Astrocyte of the spinal cord (primary cell): ENCODE data around the gene TNFSF9.

Experiments
- DNase-seq: peaks from one replicate; pipeline ENCODE4 v3.0.0; 2011; ENCODE audit warnings: low read depth, low spot score
- H3K4me3 ChIP-seq: 2 replicates; pipeline ENCODE4 v1.5.1; 2011; ENCODE audit warnings: low read depth, mild to moderate bottlenecking, low read length, moderate library complexity
- in situ Hi-C: cut with HindIII; loops from 2 replicates; pipeline ENCODE4 v1.10.0; 2017; ENCODE audit warnings: low sequenced_read_pairs
- TF ChIP-seq, protein P1 (sequence below): IDR thresholded peaks from 2 replicates; pipeline ENCODE4 v1.5.1; 2012; ENCODE audit warnings: low read depth, mild to moderate bottlenecking, low read length, inconsistent platforms

Gene TNFSF9

GRCh38 chr19:6532244-6532999, 1.6 kb downstream of the TNFSF9 start:
- in situ Hi-C loops, result no loop called here
- TF ChIP-seq, protein P1, sequence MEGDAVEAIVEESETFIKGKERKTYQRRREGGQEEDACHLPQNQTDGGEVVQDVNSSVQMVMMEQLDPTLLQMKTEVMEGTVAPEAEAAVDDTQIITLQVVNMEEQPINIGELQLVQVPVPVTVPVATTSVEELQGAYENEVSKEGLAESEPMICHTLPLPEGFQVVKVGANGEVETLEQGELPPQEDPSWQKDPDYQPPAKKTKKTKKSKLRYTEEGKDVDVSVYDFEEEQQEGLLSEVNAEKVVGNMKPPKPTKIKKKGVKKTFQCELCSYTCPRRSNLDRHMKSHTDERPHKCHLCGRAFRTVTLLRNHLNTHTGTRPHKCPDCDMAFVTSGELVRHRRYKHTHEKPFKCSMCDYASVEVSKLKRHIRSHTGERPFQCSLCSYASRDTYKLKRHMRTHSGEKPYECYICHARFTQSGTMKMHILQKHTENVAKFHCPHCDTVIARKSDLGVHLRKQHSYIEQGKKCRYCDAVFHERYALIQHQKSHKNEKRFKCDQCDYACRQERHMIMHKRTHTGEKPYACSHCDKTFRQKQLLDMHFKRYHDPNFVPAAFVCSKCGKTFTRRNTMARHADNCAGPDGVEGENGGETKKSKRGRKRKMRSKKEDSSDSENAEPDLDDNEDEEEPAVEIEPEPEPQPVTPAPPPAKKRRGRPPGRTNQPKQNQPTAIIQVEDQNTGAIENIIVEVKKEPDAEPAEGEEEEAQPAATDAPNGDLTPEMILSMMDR, result no peak
- H3K4me3 ChIP-seq, result peak overlapping the region; percentile 67
- DNase-seq, result no peak

DNA sequence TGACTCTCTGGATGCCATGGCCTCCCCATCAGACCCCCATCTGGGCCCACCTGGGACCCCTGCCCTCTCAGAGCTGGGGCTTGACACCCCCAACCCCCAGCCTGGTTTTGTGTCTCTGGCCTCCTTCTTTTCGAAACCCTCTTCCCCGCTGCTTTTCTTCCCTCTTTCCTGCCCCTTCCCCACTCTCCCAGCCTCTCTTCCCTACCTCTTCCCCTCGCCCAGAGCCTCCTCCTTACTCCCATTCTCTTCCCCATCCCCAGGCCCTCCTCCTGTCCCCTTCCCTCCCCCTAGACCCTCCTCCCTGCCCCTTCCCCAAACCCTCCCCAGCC, 2.1 kb downstream of the TNFSF9 start:
- TF ChIP-seq, protein P1, result no peak
- in situ Hi-C loops, result no loop called here
- DNase-seq, result no peak
- no peak overlapping the region for H3K4me3 ChIP-seq

DNA sequence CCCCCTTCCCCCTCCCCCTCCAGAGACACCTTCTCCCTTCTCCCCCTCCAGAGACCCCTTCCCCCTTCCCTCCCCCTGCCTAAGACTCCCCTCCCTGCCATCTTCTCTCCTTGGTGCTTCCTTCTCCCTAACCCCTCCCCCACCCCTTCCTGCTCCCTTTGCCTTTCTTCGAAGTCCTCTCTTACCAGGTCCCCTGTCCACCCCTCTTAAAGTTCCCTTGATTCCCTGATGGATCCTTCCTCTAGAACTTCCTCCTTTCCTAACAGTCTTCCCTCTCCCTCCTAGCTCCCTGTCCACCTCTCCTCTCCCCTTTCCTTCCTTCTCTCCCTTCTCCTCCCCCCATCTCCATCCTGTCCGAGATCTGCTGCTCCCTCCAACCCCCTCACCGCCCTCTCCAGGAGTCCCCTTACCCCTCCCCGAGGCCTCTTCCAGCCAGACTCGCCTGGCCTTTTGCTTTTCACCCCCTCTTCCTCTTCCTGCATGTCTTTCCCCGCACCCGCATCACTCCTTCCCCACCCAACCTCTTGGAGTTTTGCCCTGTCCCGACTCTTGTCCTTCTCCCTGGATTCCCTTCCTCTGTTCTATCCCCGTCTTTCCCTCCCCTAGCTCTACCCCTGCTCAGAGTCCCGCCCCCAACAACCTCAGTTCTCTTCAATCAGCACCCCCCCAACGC, 3.1 kb downstream of the TNFSF9 start:
- in situ Hi-C loops, result no loop called here
- no peak overlapping the region for H3K4me3 ChIP-seq
- DNase-seq, result no peak
- TF ChIP-seq, protein P1, result no peak

DNA sequence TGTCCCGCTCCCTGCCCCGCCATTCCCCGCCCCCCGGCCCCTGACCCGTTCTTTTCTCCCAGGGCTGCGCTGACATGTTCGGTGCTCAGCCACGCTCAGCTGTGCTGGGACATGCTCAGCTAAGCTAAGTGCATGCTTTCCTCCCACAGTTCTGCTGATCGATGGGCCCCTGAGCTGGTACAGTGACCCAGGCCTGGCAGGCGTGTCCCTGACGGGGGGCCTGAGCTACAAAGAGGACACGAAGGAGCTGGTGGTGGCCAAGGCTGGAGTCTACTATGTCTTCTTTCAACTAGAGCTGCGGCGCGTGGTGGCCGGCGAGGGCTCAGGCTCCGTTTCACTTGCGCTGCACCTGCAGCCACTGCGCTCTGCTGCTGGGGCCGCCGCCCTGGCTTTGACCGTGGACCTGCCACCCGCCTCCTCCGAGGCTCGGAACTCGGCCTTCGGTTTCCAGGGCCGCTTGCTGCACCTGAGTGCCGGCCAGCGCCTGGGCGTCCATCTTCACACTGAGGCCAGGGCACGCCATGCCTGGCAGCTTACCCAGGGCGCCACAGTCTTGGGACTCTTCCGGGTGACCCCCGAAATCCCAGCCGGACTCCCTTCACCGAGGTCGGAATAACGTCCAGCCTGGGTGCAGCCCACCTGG, 3.7 kb downstream of the TNFSF9 start:
- in situ Hi-C loops, result no loop called here
- H3K4me3 ChIP-seq, result no peak overlapping the region
- no peak for DNase-seq
- TF ChIP-seq, protein P1, result no peak

DNA sequence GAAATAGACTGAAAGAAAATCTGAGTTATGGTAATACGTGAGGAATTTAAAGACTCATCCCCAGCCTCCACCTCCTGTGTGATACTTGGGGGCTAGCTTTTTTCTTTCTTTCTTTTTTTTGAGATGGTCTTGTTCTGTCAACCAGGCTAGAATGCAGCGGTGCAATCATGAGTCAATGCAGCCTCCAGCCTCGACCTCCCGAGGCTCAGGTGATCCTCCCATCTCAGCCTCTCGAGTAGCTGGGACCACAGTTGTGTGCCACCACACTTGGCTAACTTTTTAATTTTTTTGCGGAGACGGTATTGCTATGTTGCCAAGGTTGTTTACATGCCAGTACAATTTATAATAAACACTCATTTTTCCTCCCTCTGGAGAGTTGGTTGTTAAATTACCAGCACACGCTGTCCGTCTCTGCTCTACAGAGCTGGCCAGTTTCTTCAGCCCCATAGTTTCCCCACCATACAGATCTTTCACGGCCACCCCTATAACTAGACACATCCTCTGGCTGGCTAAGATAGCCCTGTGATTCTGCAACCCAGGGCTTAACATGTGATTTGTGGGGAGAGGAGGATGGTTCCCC, 4.8 kb downstream of the TNFSF9 start:
- in situ Hi-C loops, result no loop called here
- TF ChIP-seq, protein P1, result no peak
- DNase-seq, result no peak
- H3K4me3 ChIP-seq, result no peak overlapping the region

GRCh38 chr19:6539514-6539913, 8.7 kb downstream of the TNFSF9 start:
- in situ Hi-C loops, result no loop called here
- H3K4me3 ChIP-seq, result no peak overlapping the region
- TF ChIP-seq, protein P1, result no peak
- DNase-seq, result no peak
